Heart right ventricle (tissue), 16 donors: ENCODE data around the gene HOMER1. TPM values are rescaled to one million over a fixed set of nuclear protein-coding genes. Genes with fewer than 3 reads are reported as not detected.

Experiments used
- ATAC-seq, 8 donors: fragments of 200-7000 bp; cut with Tn5 transposase; one replicate each; pipeline ENCODE4 v1.9.1; 2020; ENCODE audit warnings: mild to moderate bottlenecking in 8 of 8, moderate library complexity in 8 of 8, moderate number of reproducible peaks in 1 of 8
- DNase-seq, 2 donors: peaks; one replicate each; pipeline ENCODE4 v3.0.0-alpha.2; 2020
- H3K27ac ChIP-seq, 10 donors: fragments of 200-600 bp; sonication (generic) in 2 of 10; one replicate each; pipeline versions ENCODE4 v1.5.0 to v1.8.0; 2020 to 2022; ENCODE audit warnings: mild to moderate bottlenecking in 3 of 10
- H3K27me3 ChIP-seq, 7 donors: fragments of 200-600 bp; one replicate each; pipeline ENCODE4 v1.8.0; 2021 to 2022; ENCODE audit warnings: mild to moderate bottlenecking in 2 of 7
- H3K36me3 ChIP-seq, 9 donors: fragments of 200-600 bp; sonication (generic) in 1 of 9; one replicate each; pipeline versions ENCODE4 v1.5.0 to v1.8.0; 2020 to 2022; ENCODE audit warnings: mild to moderate bottlenecking in 2 of 9
- H3K4me1 ChIP-seq, 9 donors: fragments of 200-600 bp; sonication (generic) in 1 of 9; one replicate each; pipeline versions ENCODE4 v1.5.0 to v1.8.0; 2020 to 2022; ENCODE audit warnings: mild to moderate bottlenecking in 4 of 9
- H3K4me3 ChIP-seq, 10 donors: fragments of 200-600 bp; sonication (generic) in 2 of 10; one replicate each; pipeline versions ENCODE4 v1.5.0 to v1.8.0; 2020 to 2022; ENCODE audit warnings: mild to moderate bottlenecking in 7 of 10, moderate library complexity in 2 of 10
- H3K9me3 ChIP-seq, 11 donors: fragments of 200-600 bp in 10 of 11; sonication (generic) in 2 of 11; one replicate each; pipeline versions ENCODE4 v1.5.0 to v1.8.0; 2013 to 2022; ENCODE audit warnings: mild to moderate bottlenecking in 2 of 11, control low read depth in 1 of 11, moderate library complexity in 1 of 11
- WGBS, 2 donors: extraction: QIAGEN DNeasy Blood & Tissue Kit; methylation state at CpG; one replicate each; pipeline ENCODE4 v1.1.7; 2013; ENCODE audit warnings: inconsistent platforms in 1 of 2; 5-methylcytosine and 5-hydroxymethylcytosine counted together
- intact Hi-C, 10 donors: fragments of 100-400 bp; cut with DNase I; formaldehyde crosslinking; loops; one replicate each; pipeline versions ENCODE4 v1.11.1 to v1.14.2; 2022
- polyA plus RNA-seq, 2 donors: library from polyadenylated mRNA; stranded (reverse); fragments of 200-250 nt; gene quantifications; one replicate each; pipeline ENCODE4 v1.2.3, GENCODE V29; 2013
- total RNA-seq, 10 donors: library from RNA; stranded (reverse); fragmentation: NEBNext Ultra II Directional in 3 of 10; extraction: Animal tissue kit (Norgen Biotek cat#: 25700) in 3 of 10; gene quantifications; one replicate each; pipeline versions ENCODE4 v1.2.1 to v1.2.4, GENCODE V29; 2021 to 2023
- TF ChIP-seq, protein P1 (sequence below), 9 donors: fragments of 200-600 bp; sonication (generic) in 2 of 9; IDR thresholded peaks; one replicate each; pipeline versions ENCODE4 v1.5.0 to v1.8.0; 2021 to 2022; ENCODE audit warnings: antibody characterized with exemption in 9 of 9, mild to moderate bottlenecking in 5 of 9, moderate library complexity in 1 of 9
- donor health status: Arrhythmogenic right ventricular cardiomyopathy.
- donor health status: ischemic (EF 13 %, LVEDD 7.1; RV severe dilation, severe dysfunction).
- donor health status: healthy with polysubstance abuse.
- donor health status: DM: no; HTN: yes; CAD: no.
- donor health status: DM: no; HTN: no; CAD: no.
- donor health status: ischemic (EF 25% LVEDD 6.9; RV normal size, moderate dysfunction).
- donor health status: ischemic (EF 25% LVEDD 5.7; RV mildly dilated, moderate dysfunction).
- donor health status: healthy.
- donor health status: DM: yes; HTN: yes; CAD: no.
- donor health status: Ischemic cardiomyopathy.
- donor health status: ischemic (EF 35%, LVEDD 5.7; RV mildly dilated, moderate dysfunction).
- donor health status: nonischemic (EF 11% LVEDD 7.7; RV severe dilation, severe dysfunction).
- donor health status: DM: yes; HTN: yes; CAD: no.
- donor health status: PGD.
- donor health status: ischemic (EF 29% LVEDD 5.4; RV normal size, mild dysfunction).
- donor health status: nonischemic (EF 23%, LVEDD 6.1; RV moderate dilation, normal function).

The HOMER1 gene
- total and polyA plus RNA-seq, 12 donors = 4.7 to 109 (median 61.0) TPM

DNA sequence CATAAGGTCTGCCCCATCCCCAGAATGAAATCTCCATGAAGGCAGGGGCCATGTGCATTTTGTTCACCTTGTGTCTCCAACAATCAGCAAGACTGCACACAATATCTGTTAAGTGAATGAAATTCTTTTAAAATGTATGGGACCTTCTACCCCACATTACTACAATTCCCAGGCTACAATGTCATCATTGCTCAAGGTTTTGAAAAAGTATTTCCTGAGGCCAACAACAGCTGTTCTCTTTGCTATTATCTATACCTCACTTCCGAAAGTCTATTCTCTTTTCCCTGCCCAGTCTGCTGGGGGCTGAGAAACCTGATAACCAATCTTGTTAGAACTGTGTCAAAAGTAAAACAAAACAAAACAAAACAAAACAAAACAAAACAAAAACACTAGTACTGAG lies 29.2 kb downstream of the HOMER1 start:
- H3K4me3 ChIP-seq = no peak overlapping the region
- no peak for DNase-seq
- TF ChIP-seq, protein P1, sequence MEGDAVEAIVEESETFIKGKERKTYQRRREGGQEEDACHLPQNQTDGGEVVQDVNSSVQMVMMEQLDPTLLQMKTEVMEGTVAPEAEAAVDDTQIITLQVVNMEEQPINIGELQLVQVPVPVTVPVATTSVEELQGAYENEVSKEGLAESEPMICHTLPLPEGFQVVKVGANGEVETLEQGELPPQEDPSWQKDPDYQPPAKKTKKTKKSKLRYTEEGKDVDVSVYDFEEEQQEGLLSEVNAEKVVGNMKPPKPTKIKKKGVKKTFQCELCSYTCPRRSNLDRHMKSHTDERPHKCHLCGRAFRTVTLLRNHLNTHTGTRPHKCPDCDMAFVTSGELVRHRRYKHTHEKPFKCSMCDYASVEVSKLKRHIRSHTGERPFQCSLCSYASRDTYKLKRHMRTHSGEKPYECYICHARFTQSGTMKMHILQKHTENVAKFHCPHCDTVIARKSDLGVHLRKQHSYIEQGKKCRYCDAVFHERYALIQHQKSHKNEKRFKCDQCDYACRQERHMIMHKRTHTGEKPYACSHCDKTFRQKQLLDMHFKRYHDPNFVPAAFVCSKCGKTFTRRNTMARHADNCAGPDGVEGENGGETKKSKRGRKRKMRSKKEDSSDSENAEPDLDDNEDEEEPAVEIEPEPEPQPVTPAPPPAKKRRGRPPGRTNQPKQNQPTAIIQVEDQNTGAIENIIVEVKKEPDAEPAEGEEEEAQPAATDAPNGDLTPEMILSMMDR (IDR thresholded peaks at IDR 0.05) = no peak
- H3K4me1 ChIP-seq = peaks cover 0 to 40% (median 3%) of the 10 kb centered on the region in 9 donors
- peaks cover 0 to 5% (median 0%) of the 10 kb centered on the region in 11 donors for H3K9me3 ChIP-seq
- no peaks in the 10 kb centered on the region for H3K27me3 ChIP-seq
- peak overlapping the region in 4 of 10 donors; percentile 36 to 74 (median 48) for H3K27ac ChIP-seq
- intact Hi-C loops = no loop called here
- no peaks in the 10 kb centered on the region for H3K36me3 ChIP-seq
- 58 to 74% methylated on average over 1 of the region's 1 CpG for WGBS, 2 donors
- ATAC-seq = no peak

GRCh38 chr5:79481574-79481973 lies 32.4 kb downstream of the HOMER1 start:
- intact Hi-C loops = loop anchor here in 1 of 10 donors (2.0 kb wide), 1 partner anchor 27 kb away; no protein-coding TSS in a partner anchor
- TF ChIP-seq, protein P1 (IDR thresholded peaks at IDR 0.05) = no peak
- no peaks in the 10 kb centered on the region for H3K27me3 ChIP-seq
- DNase-seq (no peak), ATAC-seq (peak; percentile 83 to 93 (median 90))
- no peaks in the 10 kb centered on the region for H3K36me3 ChIP-seq
- H3K4me1 ChIP-seq = peaks cover 0 to 19% (median 3%) of the 10 kb centered on the region in 9 donors
- H3K27ac ChIP-seq = peak overlapping the region; percentile 66 to 93 (median 86)
- H3K4me3 ChIP-seq = peak overlapping the region in 9 of 10 donors; percentile 12 to 46 (median 38)
- 64 to 74% methylated on average over 1 of the region's 1 CpG for WGBS, 2 donors
- H3K9me3 ChIP-seq = peaks cover 0 to 5% (median 0%) of the 10 kb centered on the region in 11 donors

GRCh38 chr5:79480991-79481390 lies 32.9 kb downstream of the HOMER1 start:
- Histone ChIP-seq H3K4me1 (peaks cover 0 to 20% (median 3%) of the 10 kb centered on the region in 9 donors), H3K4me3 (peak overlapping the region in 9 of 10 donors; percentile 12 to 46 (median 38)), H3K36me3 (no peaks in the 10 kb centered on the region), H3K27me3 (no peaks in the 10 kb centered on the region), H3K9me3 (peaks cover 0 to 5% (median 0%) of the 10 kb centered on the region in 11 donors), H3K27ac (peak overlapping the region; percentile 66 to 93 (median 86))
- intact Hi-C loops = loop anchor here in 1 of 10 donors (2.0 kb wide), 1 partner anchor 28 kb away; no protein-coding TSS in a partner anchor
- 54 to 66% methylated on average over 3 of the region's 3 CpGs for WGBS, 2 donors
- ATAC-seq (peak; percentile 47 to 90 (median 76)), DNase-seq (no peak)
- TF ChIP-seq, protein P1 (IDR thresholded peaks at IDR 0.05) = no peak

DNA sequence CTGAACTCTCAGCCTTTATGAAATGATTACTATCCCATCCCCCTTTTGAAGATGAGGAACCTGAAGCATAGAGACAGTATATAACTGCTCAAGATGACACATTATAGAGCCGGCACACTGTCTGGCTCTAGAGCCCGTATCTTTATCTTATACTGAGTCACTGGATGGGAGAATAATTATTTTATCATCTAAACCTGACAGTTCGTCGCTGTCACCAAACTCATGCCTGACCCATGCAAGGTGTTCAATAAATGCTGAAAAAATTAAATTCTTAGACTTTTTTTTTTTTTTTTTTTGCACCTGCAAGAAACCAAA lies 38.8 kb downstream of the HOMER1 start:
- H3K4me1 ChIP-seq = peaks cover 0 to 35% (median 15%) of the 10 kb centered on the region in 9 donors
- intact Hi-C loops = no loop called here
- no peaks in the 10 kb centered on the region for H3K9me3 ChIP-seq
- H3K27ac ChIP-seq = peak overlapping the region in 4 of 10 donors; percentile 7 to 35 (median 13)
- no peaks in the 10 kb centered on the region for H3K27me3 ChIP-seq
- peak in 3 of 8 donors; percentile 24 to 31 (median 29) for ATAC-seq
- 49 to 61% methylated on average over 4 of the region's 4 CpGs for WGBS, 2 donors
- H3K36me3 ChIP-seq = no peaks in the 10 kb centered on the region
- DNase-seq = no peak
- TF ChIP-seq, protein P1 (IDR thresholded peaks at IDR 0.05) = no peak
- no peak overlapping the region for H3K4me3 ChIP-seq
